Stimulated activated CD4-positive, alpha-beta T cell treated with anti-CD3 and anti-CD28 coated beads, Interleukin-12 subunit alpha, Interleukin-12 subunit beta, amount 100 ng/mL, for 4 hours (primary cell): ENCODE data around the gene PIP4K2C.
"Not testable (repeated sequence)": the region's sequence is repeated elsewhere in the genome, so short reads cannot be mapped to it uniquely, and the experiment has no call there.

Experiments used
- DNase-seq: peaks from one replicate; pipeline ENCODE4 v3.0.0-alpha.2; 2020

The PIP4K2C gene

DNA sequence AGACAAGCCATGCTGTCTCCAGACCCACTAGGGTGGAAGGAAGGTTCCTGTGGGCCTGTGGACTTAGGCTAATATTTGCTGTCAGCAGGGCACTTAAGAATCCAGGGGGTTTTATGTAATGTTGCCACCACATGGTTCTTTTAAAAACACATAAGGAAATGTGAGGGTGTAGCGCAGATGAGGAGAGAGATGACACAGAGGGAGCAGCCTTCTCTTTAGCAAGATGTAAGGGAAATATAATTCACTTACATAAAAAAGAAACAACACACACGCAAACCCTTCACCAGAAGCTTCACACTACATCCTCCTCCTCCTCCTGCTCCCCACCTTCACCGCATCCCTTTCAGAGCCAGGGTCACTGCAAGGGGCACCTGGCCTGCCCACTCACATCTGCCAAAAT is 4.9 kb upstream of the PIP4K2C start:
- DNase-seq, result no peak

GRCh38 chr12:57586832-57587429 is 4.1 kb upstream of the PIP4K2C start:
- no peak for DNase-seq

- not testable (repeated sequence) for DNase-seq
Measured at GRCh38 chr12:57588951-57589610, 1.9 kb upstream of the PIP4K2C start.

- no peak for DNase-seq
Measured at GRCh38 chr12:57590479-57590863, 521 bp upstream of the PIP4K2C start.

DNA sequence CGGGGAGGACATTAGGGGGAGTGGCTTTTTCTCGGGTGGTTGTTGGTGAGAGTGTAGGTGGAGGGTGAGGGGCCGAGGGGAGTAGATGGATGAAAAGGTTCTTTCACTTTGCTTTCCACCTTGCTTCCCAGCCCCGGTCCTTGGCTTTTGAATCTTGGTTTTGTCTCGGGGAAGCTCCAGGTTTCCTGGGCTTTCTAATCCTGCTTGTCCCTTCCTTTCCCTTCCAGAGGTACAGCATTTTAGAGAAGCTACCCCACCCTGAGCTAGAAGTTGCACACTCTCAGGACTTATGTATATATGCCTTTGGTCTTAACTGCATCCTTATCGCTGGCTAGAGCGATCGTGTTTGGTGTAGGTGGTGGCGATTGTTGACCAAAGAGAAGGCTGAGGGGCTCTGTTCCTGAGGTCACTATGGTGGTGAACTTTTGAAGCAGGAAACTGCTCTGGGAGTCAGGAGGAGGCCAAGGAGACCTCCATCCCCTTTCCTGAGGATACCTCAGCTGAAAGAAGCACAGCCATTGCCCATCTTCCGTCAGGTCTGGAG is 862 bp downstream of the PIP4K2C start:
- no peak for DNase-seq

- DNase-seq, result no peak
Measured at GRCh38 chr12:57592551-57593165, 1.7 kb downstream of the PIP4K2C start.

DNA sequence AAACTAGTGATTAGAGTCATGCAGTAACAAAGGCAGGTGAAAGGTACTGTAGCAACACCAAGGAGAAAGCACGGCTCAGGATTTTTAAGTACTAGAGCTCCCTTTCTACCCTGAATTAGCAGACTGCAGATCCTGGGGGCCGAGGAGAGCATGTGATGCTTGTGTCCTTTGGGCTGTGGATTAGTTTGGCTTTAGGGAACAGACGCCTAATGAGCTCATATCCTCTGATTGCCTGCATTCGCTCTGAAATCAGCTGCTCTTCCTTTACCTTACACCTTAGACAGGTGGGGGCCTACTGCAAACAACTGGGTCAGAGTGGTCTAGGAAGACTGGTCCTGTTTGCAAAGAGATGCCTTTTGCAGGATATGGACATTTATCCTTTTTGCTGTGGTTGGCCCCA is 2.2 kb downstream of the PIP4K2C start:
- DNase-seq, result no peak

DNA sequence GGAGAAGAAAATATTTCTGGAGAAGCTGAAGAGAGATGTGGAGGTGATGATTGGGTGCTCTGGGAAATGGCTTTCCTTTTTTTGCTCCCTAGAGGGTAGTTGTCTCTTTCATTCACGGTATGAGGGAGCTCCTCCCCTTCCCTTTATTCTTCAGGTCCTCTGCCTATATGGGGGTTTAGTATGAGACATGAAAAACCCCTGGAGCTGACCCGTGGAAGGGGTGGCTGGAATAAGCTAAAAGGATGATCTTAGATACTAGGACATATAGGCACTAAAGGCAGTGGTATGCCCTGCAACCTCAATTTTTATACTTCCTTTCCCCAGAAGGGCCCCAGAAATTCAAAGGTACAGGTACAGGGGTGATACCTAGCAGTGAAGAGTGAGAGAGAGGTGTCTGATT is 9.4 kb downstream of the PIP4K2C start:
- DNase-seq, result no peak

- no peak for DNase-seq
Measured at GRCh38 chr12:57602544-57602943, 11.6 kb downstream of the PIP4K2C start.

- no peak for DNase-seq
Measured at GRCh38 chr12:57603324-57603723, 12.3 kb downstream of the PIP4K2C start.

DNA sequence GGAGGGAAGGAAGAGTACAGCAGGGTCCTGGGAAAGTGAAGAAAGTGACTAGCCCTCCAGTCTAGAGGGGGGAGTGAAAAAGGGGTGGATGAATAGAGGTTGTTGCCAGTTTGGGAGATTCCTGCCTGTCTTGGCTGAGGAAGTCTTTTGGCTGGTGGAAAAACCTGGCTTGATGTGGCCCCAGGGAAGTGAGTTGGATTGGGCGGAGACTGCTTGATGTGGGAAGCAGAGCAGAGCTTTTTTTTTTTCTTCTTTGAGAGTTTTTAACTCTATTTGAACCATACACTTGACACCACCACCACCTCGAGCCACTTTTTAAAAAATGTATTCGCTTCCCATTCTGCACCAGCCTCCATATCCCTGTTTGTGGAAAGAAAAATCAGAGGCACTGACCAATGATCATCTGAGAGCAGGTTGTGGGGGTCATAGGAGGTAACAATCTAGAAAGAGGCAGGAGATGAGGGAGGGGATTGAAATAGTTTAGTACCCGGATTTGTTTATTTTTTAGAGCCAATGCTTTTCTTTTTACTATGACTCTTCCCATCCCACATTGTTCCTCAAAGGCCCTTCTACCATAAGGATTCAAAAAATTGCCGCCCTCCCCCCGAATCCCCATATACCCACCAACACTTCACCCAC is 12.9 kb downstream of the PIP4K2C start:
- no peak for DNase-seq

DNA sequence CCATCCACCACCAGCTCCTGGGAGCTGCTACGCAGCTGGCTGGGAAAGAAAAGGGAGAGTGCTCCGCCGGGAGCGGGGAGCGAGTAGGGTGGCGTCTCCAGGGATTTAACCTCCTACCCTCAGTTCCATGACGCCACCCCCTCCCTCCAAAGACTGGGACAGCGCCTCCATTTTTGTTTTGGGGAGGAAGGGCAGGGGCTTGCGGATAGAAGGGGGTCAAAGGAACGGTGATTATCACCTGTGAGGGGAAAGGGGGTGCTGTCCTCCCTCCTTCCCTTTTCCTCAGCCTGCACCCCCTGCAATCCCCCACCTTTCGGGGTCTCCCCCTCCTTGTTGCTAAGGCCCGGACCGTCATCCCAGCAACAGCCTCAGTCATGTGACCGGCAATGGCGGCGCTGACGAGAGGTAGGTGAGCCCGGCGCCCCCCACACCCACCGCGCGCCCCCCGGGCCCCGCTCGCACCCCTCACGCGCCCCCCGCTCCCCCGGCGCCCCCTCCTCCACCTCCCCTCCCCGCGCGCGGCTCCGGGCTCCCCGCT is 13.5 kb downstream of the PIP4K2C start, which contains the start of gene DTX3:
Gene DTX3, plus strand, starts transcription at position 371 of the 538 bp plus-strand sequence. CDS start 1,694 bp downstream, outside the sequence.
- DNase-seq, result no peak

GRCh38 chr12:57604992-57605810 is 14.2 kb downstream of the PIP4K2C start:
- DNase-seq, result no peak

DNA sequence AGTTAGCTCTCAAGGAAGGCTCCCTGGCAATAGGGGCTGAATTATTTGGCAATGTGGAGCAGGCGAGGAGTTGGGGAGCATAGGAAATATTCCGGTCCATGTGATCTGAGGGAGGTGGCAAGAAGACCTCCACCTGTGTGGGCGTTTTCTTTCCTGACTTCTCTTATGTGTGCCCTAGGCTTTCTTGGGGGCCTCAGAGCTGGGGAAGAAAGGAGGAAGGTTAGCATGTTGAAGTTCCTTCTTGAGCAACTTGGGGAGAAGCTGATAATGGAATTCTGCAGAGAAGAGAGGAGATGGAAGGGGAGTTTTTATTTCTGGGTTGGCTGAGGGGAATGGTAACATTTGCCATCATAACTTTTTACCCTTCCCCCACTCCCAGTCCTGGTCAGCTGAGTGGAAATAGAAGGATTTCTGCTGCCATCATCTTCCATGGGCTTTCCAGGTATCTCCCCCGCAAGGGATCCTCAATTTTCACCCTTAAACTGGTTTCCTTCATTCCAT is 14.9 kb downstream of the PIP4K2C start:
- no peak for DNase-seq

GRCh38 chr12:57606399-57606798 is 15.4 kb downstream of the PIP4K2C start:
- no peak for DNase-seq

DNA sequence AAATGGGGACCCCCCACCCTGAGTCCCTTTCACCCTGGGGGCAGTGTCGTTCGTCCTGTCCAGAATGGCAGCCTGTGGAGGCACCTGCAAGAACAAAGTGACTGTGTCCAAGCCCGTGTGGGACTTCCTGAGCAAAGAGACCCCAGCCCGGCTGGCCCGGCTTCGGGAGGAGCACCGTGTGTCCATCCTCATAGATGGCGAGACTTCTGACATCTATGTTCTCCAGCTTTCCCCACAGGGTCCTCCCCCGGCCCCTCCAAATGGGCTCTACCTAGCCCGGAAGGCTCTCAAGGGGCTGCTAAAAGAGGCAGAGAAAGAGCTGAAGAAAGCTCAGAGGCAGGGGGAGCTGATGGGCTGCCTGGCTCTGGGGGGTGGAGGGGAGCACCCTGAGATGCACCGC is 15.8 kb downstream of the PIP4K2C start:
- DNase-seq, result no peak

- no peak for DNase-seq
Measured at GRCh38 chr12:57607958-57608663, 17.1 kb downstream of the PIP4K2C start.

- no peak for DNase-seq
Measured at GRCh38 chr12:57609101-57609780, 18.2 kb downstream of the PIP4K2C start.

DNA sequence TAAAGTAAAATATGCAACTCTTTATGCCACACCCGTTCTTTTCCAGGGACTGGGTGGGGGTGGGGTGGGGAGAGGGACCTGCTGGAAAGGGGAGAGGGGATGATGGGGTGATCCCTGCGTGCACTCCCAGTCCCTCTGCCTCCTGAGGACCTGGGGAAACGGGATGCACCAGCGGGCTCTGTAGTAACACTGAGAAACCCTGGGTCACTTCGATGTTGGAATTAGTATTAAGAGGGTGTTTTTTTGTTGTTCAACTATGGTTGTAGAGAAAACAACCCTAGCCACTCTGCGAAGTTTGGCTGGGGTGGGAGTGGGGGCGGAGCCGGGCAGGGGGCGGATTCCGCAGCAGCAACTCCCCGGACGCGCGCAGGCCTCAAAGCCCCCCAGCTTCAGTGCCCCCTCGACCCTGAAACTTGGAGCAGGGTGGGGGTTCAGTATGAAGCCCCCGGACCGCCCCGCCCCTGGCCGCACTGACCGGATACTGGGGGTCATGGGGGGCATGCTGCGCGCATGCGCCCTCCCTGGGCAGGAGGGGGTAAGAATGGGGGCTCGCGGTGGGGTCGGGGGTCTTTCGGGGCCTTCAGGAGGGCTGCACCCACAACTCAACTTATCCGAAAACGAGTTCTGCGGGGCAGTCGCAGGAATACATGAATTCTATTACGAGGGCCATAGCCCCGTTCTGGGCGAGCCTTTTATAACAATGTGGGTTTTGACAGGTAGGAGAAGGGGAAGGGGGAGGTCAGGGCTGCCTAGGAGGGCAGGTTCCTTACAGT is 19.0 kb downstream of the PIP4K2C start:
- no peak for DNase-seq

GRCh38 chr12:57610554-57611107 is 19.6 kb downstream of the PIP4K2C start:
- no peak for DNase-seq
